H1 (cell line): ENCODE data around the gene ABHD6. TPM values are rescaled to one million over a fixed set of nuclear protein-coding genes. Genes with fewer than 3 reads are reported as not detected.

Experiments
- CTCF ChIA-PET: fragments of 300-600 bp; sonication (Branson Sonifier 250); formaldehyde crosslinking; loops from one replicate; lab custom pipeline; 2021; ENCODE audit not compliant: partially characterized antibody; lab: Charles Lee
- POLR2A ChIA-PET: fragments of 300-600 bp; sonication (Branson Sonifier 250); formaldehyde crosslinking; loops from one replicate; lab custom pipeline; 2021; ENCODE audit warnings: inconsistent platforms; ENCODE audit not compliant: partially characterized antibody; lab: Charles Lee
- DNase-seq, 2 experiments: peaks; one replicate each; pipeline versions ENCODE4 v3.0.0 to v3.0.0-alpha.2; 2010 to 2022; ENCODE audit warnings: low spot score in 2 of 2, low read depth in 1 of 2, mixed read lengths in 1 of 2
- FAIRE-seq: peaks from 2 replicates; lab custom pipeline; 2011; peaks lifted over from hg19 to GRCh38; lab: Jason Lieb, UNC
- H2AFZ ChIP-seq: 2 replicates; pipeline ENCODE4 v1.8.1; 2012; ENCODE audit warnings: low read length, inconsistent platforms
- H2AK5ac ChIP-seq: 2 replicates; pipeline ENCODE4 v1.6.1; 2013; ENCODE audit warnings: low read depth, low read length
- H2BK120ac ChIP-seq: replicated peaks from 2 replicates; pipeline ENCODE3; 2013; ENCODE audit warnings: low read depth, low read length, inconsistent platforms
- H2BK12ac ChIP-seq: 2 replicates; pipeline ENCODE4 v1.6.1; 2013; ENCODE audit warnings: low read depth, low read length
- H2BK15ac ChIP-seq: 2 replicates; pipeline ENCODE4 v1.6.1; 2013; ENCODE audit warnings: low read length
- H2BK20ac ChIP-seq: 2 replicates; pipeline ENCODE4 v1.6.1; 2013; ENCODE audit warnings: low read length
- H2BK5ac ChIP-seq: 2 replicates; pipeline ENCODE4 v1.6.1; 2013; ENCODE audit warnings: low read depth, low read length
- H3K14ac ChIP-seq: 2 replicates; pipeline ENCODE4 v1.6.1; 2013; ENCODE audit warnings: inconsistent platforms; ENCODE audit not compliant: insufficient read length
- H3K18ac ChIP-seq: 2 replicates; pipeline ENCODE4 v1.6.1; 2013; ENCODE audit warnings: low read length; ENCODE audit errors: extremely low read depth
- H3K23ac ChIP-seq: 2 replicates; pipeline ENCODE4 v1.6.1; 2013; ENCODE audit warnings: inconsistent platforms; ENCODE audit not compliant: insufficient read length
- H3K23me2 ChIP-seq: 2 replicates; pipeline ENCODE4 v1.6.1; 2013; ENCODE audit warnings: low read depth, low read length
- H3K27ac ChIP-seq: 2 replicates; pipeline ENCODE4 v1.6.1; 2011; ENCODE audit warnings: low read depth, low read length, inconsistent platforms
- H3K27me3 ChIP-seq, 4 experiments: replicated peaks in 1 of 4; 1 replicate in 1 of 4; 2 replicates in 3 of 4; pipeline versions ENCODE4 v1.6.1 to v1.8.1; 2011 to 2013; ENCODE audit warnings: low read length in 3 of 4, mild to moderate bottlenecking in 3 of 4, inconsistent platforms in 2 of 4, mixed read lengths in 2 of 4, moderate library complexity in 1 of 4; ENCODE audit not compliant: control insufficient read depth in 3 of 4, insufficient read depth in 3 of 4; ENCODE audit errors: extremely low read depth in 1 of 4
- H3K36me3 ChIP-seq, 4 experiments: 2 replicates each; pipeline versions ENCODE4 v1.6.1 to v1.8.1; 2011 to 2013; ENCODE audit warnings: mild to moderate bottlenecking in 4 of 4, low read length in 3 of 4, moderate library complexity in 2 of 4, control low read depth in 1 of 4, inconsistent platforms in 1 of 4; ENCODE audit not compliant: insufficient read depth in 4 of 4, control insufficient read depth in 2 of 4
- H3K4ac ChIP-seq: replicated peaks from 2 replicates; pipeline ENCODE3; 2013; ENCODE audit warnings: low read length, low read depth, mixed read lengths, inconsistent platforms; ENCODE audit not compliant: insufficient read length
- H3K4me1 ChIP-seq, 4 experiments: replicated peaks in 1 of 4; 1 replicate in 1 of 4; 2 replicates in 3 of 4; pipeline versions ENCODE4 v1.6.1 to v1.8.1; 2011 to 2013; ENCODE audit warnings: low read length in 3 of 4, inconsistent platforms in 2 of 4, mixed read lengths in 1 of 4; ENCODE audit not compliant: insufficient read depth in 4 of 4, control insufficient read depth in 3 of 4
- H3K4me2 ChIP-seq, 2 experiments: 2 replicates each; pipeline versions ENCODE4 v1.6.1 to v1.8.1; 2011 to 2013; ENCODE audit warnings: low read depth in 2 of 2, low read length in 2 of 2, control low read depth in 1 of 2, inconsistent platforms in 1 of 2, mild to moderate bottlenecking in 1 of 2; ENCODE audit not compliant: insufficient read depth in 1 of 2
- H3K4me3 ChIP-seq, 4 experiments: fragments of 200-600, 300-600 bp in 1 of 4; sonication (generic), shearing (Covaris generic), sonication (Bioruptor Twin) in 1 of 4; 2 replicates each; pipeline versions ENCODE4 v1.5.1 to v1.8.1; 2011 to 2016; ENCODE audit warnings: low read length in 4 of 4, low read depth in 3 of 4, control low read depth in 2 of 4, inconsistent platforms in 2 of 4, mild to moderate bottlenecking in 2 of 4, mixed read lengths in 1 of 4, moderate library complexity in 1 of 4; ENCODE audit not compliant: insufficient read depth in 2 of 4; ENCODE audit errors: extremely low read depth in 1 of 4
- H3K56ac ChIP-seq: replicated peaks from 2 replicates; pipeline ENCODE3; 2013; ENCODE audit warnings: low read depth, mild to moderate bottlenecking, mixed read lengths, low read length, inconsistent platforms; ENCODE audit not compliant: insufficient read length
- H3K79me1 ChIP-seq: 2 replicates; pipeline ENCODE4 v1.6.1; 2013; ENCODE audit warnings: low read depth, low read length, control low read depth
- H3K79me2 ChIP-seq, 2 experiments: 2 replicates each; pipeline versions ENCODE4 v1.6.1 to v1.8.1; 2012 to 2013; ENCODE audit warnings: low read length in 2 of 2, mild to moderate bottlenecking in 2 of 2, inconsistent platforms in 1 of 2; ENCODE audit not compliant: insufficient read depth in 2 of 2, control insufficient read depth in 1 of 2
- H3K9ac ChIP-seq, 4 experiments: replicated peaks in 1 of 4; 1 replicate in 1 of 4; 2 replicates in 3 of 4; pipeline versions ENCODE4 v1.6.1 to v1.8.1; 2011 to 2013; ENCODE audit warnings: low read depth in 3 of 4, low read length in 3 of 4, control low read depth in 2 of 4, mild to moderate bottlenecking in 2 of 4, moderate library complexity in 2 of 4, inconsistent platforms in 1 of 4; ENCODE audit errors: extremely low read depth in 1 of 4
- H3K9me3 ChIP-seq, 2 experiments: 2 replicates each; pipeline versions ENCODE4 v1.6.1 to v1.8.1; 2012 to 2013; ENCODE audit warnings: mild to moderate bottlenecking in 2 of 2, moderate library complexity in 2 of 2, control low read depth in 1 of 2, inconsistent platforms in 1 of 2, low read depth in 1 of 2, low read length in 1 of 2, mixed read lengths in 1 of 2; ENCODE audit not compliant: insufficient read depth in 2 of 2
- H4K20me1 ChIP-seq, 2 experiments: replicated peaks in 1 of 2; 2 replicates each; pipeline versions ENCODE3 to v1.8.1; 2011 to 2013; ENCODE audit warnings: inconsistent platforms in 2 of 2, low read length in 2 of 2, mild to moderate bottlenecking in 1 of 2; ENCODE audit not compliant: insufficient read depth in 2 of 2, control insufficient read depth in 1 of 2
- H4K5ac ChIP-seq: 2 replicates; pipeline ENCODE4 v1.6.1; 2013; ENCODE audit warnings: low read length, low read depth, mixed read lengths, inconsistent platforms; ENCODE audit not compliant: insufficient read length
- H4K8ac ChIP-seq: 2 replicates; pipeline ENCODE4 v1.8.0; 2013; ENCODE audit warnings: mild to moderate bottlenecking, moderate library complexity, low read length, inconsistent platforms; ENCODE audit not compliant: insufficient read depth; ENCODE audit errors: extremely low read depth
- H4K91ac ChIP-seq: replicated peaks from 2 replicates; pipeline ENCODE3; 2013; ENCODE audit warnings: low read length, mixed read lengths, inconsistent platforms; ENCODE audit not compliant: insufficient read length
- ATF2 ChIP-seq: IDR thresholded peaks from 2 replicates; pipeline ENCODE4 v1.6.1; 2012; ENCODE audit warnings: low read length, inconsistent platforms
- CEBPB ChIP-seq: IDR thresholded peaks from 2 replicates; pipeline ENCODE4 v1.6.1; 2012; ENCODE audit warnings: low read depth, low read length
- CHD1 ChIP-seq: IDR thresholded peaks from 2 replicates; pipeline ENCODE4 v1.6.1; 2012; ENCODE audit warnings: low read depth, low read length, improper control_type of control experiment
- EP300 ChIP-seq, 2 experiments: IDR thresholded peaks; 1 replicate in 1 of 2; 2 replicates in 1 of 2; pipeline ENCODE4 v1.6.1; 2011 to 2012; ENCODE audit warnings: low read depth in 2 of 2, low read length in 2 of 2, mild to moderate bottlenecking in 2 of 2, borderline replicate concordance in 1 of 2, inconsistent platforms in 1 of 2, moderate library complexity in 1 of 2
- FOSL1 ChIP-seq: IDR thresholded peaks from 2 replicates; pipeline ENCODE4 v1.6.1; 2011; ENCODE audit warnings: mild to moderate bottlenecking, low read depth, low read length, moderate library complexity; ENCODE audit not compliant: insufficient read depth
- GABPA ChIP-seq: IDR thresholded peaks from 2 replicates; pipeline ENCODE4 v1.6.1; 2011; ENCODE audit warnings: mild to moderate bottlenecking, low read length, moderate library complexity, borderline replicate concordance; ENCODE audit not compliant: insufficient read depth
- MAX ChIP-seq: IDR thresholded peaks from 2 replicates; pipeline ENCODE4 v1.6.1; 2012; ENCODE audit warnings: inconsistent platforms
- PHF8 ChIP-seq: fragments of 200-600 bp; sonication (generic); conservative IDR thresholded peaks from 2 replicates; pipeline ENCODE4 v1.7.1; 2012; ENCODE audit warnings: low read depth, mild to moderate bottlenecking, inconsistent platforms, low read length, moderate library complexity
- POLR2A ChIP-seq, 2 experiments: IDR thresholded peaks; 1 replicate in 1 of 2; 2 replicates in 1 of 2; pipeline ENCODE4 v1.6.1; 2011; ENCODE audit warnings: low read depth in 2 of 2, low read length in 2 of 2, mild to moderate bottlenecking in 2 of 2; ENCODE audit errors: control extremely low read depth in 1 of 2
- POU5F1 ChIP-seq: IDR thresholded peaks from 2 replicates; pipeline ENCODE4 v1.6.1; 2011; ENCODE audit warnings: low read depth, mild to moderate bottlenecking, low read length, moderate library complexity
- SUZ12 ChIP-seq: fragments of 200-600 bp; sonication (generic); IDR thresholded peaks from 2 replicates; pipeline ENCODE4 v1.6.1; 2012; ENCODE audit warnings: mild to moderate bottlenecking, inconsistent platforms, low read length, moderate library complexity, mixed read lengths
- TAF1 ChIP-seq: IDR thresholded peaks from 2 replicates; pipeline ENCODE4 v1.6.1; 2011; ENCODE audit warnings: mild to moderate bottlenecking, low read depth, low read length
- TAF7 ChIP-seq: optimal IDR thresholded peaks from 2 replicates; pipeline ENCODE3; 2011; ENCODE audit warnings: low read depth, mild to moderate bottlenecking, inconsistent platforms, low read length, moderate library complexity, borderline replicate concordance
- WGBS, 2 experiments: shearing (Covaris generic) in 1 of 2; methylation state at CpG; one replicate each; pipeline versions ENCODE4 v1.1.6 to v1.1.7; 2013 to 2015; ENCODE audit warnings: low lambda C conversion rate in 2 of 2, mixed read lengths in 2 of 2, inconsistent platforms in 1 of 2, low coverage in 1 of 2, missing lambda C conversion rate in 1 of 2; ENCODE audit not compliant: insufficient replicate concordance in 2 of 2, insufficient coverage in 1 of 2, insufficient read length in 1 of 2; ENCODE audit errors: extremely low coverage in 1 of 2, missing lambda C conversion rate in 1 of 2; 5-methylcytosine and 5-hydroxymethylcytosine counted together
- polyA plus RNA-seq, 7 experiments: library from polyadenylated mRNA; depleted of rRNA in 3 of 7; stranded (reverse) in 5 of 7; unstranded in 2 of 7; fragments of >200 nt in 5 of 7; fragments of 200-250 nt in 2 of 7; gene quantifications; 1 replicate in 5 of 7; 2 replicates in 1 of 7; 4 replicates in 1 of 7; pipeline versions ENCODE4 v1.2.1 to v1.2.3, GENCODE V29; 2011 to 2013; ENCODE audit warnings: missing spikeins in 2 of 7, mixed read lengths in 2 of 7
- total RNA-seq: library from RNA; stranded (reverse); fragmentation: NEBNext Ultra II Directional; extraction: Animal tissue kit (Norgen Biotek cat#: 25700); gene quantifications from 2 replicates; pipeline ENCODE4 v1.2.1, GENCODE V29; 2021

ABHD6 gene
- total and polyA plus RNA-seq, 2 of the 8 experiments (the other 6 are each of a cell fraction or from before 2014, with no cell fraction given) = 5.9 to 6.6 TPM

DNA sequence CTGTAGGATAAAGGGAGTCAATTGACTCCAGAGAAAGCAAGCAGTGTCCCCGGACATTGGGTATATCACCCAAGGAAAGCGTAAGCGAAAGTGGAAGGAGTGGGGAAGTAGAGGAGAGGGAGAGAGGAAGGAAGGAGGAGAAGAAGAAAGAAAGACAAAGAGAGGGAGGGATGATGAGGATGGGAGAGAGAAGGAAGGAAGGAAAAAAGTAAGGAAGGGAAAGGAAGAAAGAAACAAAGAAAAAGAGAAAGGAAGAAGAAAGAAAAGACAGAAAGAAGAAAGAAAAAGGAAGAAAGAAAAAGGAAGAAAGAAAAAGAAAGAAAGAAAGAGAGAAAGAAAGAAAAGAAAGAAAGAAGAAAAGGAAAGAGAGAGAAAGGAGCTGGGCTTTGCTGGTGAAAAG is 27.7 kb upstream of the ABHD6 start:
- H4K8ac ChIP-seq = no peak overlapping the region
- ChIA-PET CTCF (interaction anchor here (1.0 to 2.8 kb wide), 8 partner anchors 21 to 96 kb away, joined by 3 to 8 read pairs (median 4); partner anchors contain the start of genes HTD2 and RPP14), POLR2A (no interaction called here)
- H2AK5ac ChIP-seq = no peak overlapping the region
- FAIRE-seq (no peak), DNase-seq (no peak)
- 69% methylated on average over 3 of the region's 3 CpGs; no CpG with 5 or more reads in 1 of the 2 experiments for WGBS, 2 experiments
- H3K4me2 ChIP-seq = no peak overlapping the region
- H2BK15ac ChIP-seq = no peak overlapping the region
- no peak overlapping the region for H3K18ac ChIP-seq
- H3K9me3 ChIP-seq = no peaks in the 10 kb centered on the region
- no peak overlapping the region for H4K5ac ChIP-seq
- H3K14ac ChIP-seq = no peak overlapping the region
- H4K20me1 ChIP-seq = no peaks in the 10 kb centered on the region
- no peak overlapping the region for H3K4me3 ChIP-seq
- no peak overlapping the region for H2BK12ac ChIP-seq
- no peak overlapping the region for H2BK120ac ChIP-seq
- no peak overlapping the region for H2AFZ ChIP-seq
- no peak overlapping the region for H2BK20ac ChIP-seq
- H3K9ac ChIP-seq = no peak overlapping the region
- no peaks in the 10 kb centered on the region for H3K36me3 ChIP-seq
- H3K4ac ChIP-seq = no peak overlapping the region
- H3K23ac ChIP-seq = no peak overlapping the region
- H3K79me1 ChIP-seq = no peaks in the 10 kb centered on the region
- no peaks in the 10 kb centered on the region for H3K79me2 ChIP-seq
- peaks cover 0 to 3% (median 0%) of the 10 kb centered on the region in 4 experiments; a peak in 1 of 7 replicates for H3K27me3 ChIP-seq
- no peaks in the 10 kb centered on the region for H3K23me2 ChIP-seq
- H3K56ac ChIP-seq = no peak overlapping the region
- no peak overlapping the region for H3K27ac ChIP-seq
- H4K91ac ChIP-seq = no peak overlapping the region
- no peak overlapping the region for H2BK5ac ChIP-seq
- H3K4me1 ChIP-seq = no peaks in the 10 kb centered on the region
- no peak for TF ChIP-seq ATF2
- TF ChIP-seq TAF1 = no peak
- no peak for TF ChIP-seq EP300 (IDR thresholded peaks at IDR 0.05; ENCODE audit: borderline replicate concordance in 1 of 2, low read depth in 2 of 2, low read length in 2 of 2)
- TF ChIP-seq GABPA = no peak
- TF ChIP-seq CEBPB = no peak
- no peak for TF ChIP-seq POU5F1
- no peak for TF ChIP-seq SUZ12
- no peak for TF ChIP-seq MAX
- TF ChIP-seq POLR2A (IDR thresholded peaks at IDR 0.05; ENCODE audit: control extremely low read depth in 1 of 2, low read depth in 2 of 2, low read length in 2 of 2) = no peak
- TF ChIP-seq TAF7 = no peak
- no peak for TF ChIP-seq CHD1
- no peak for TF ChIP-seq FOSL1
- no peak for TF ChIP-seq PHF8
